GM21619 (cell line): ENCODE data around the gene RAP1B.
A peak's percentile ranks its signal among the peaks of the same experiment; 100 is the strongest.

Experiments used
- ATAC-seq: cut with Tn5 transposase; IDR thresholded peaks from one replicate; pipeline ENCODE4 v1.9.1; 2021; ENCODE audit not compliant: unreplicated experiment

The RAP1B gene

GRCh38 chr12:68611094-68611805, 551 bp downstream of the RAP1B start:
- ATAC-seq, result peak; percentile 7

GRCh38 chr12:68611806-68612160, 1.1 kb downstream of the RAP1B start:
- no peak for ATAC-seq

- no peak for ATAC-seq
These were observed 1.5 kb downstream of the RAP1B start for GRCh38 chr12:68612202-68612601.

GRCh38 chr12:68612697-68613096, 2.0 kb downstream of the RAP1B start:
- no peak for ATAC-seq

GRCh38 chr12:68613209-68613904, 2.7 kb downstream of the RAP1B start:
- no peak for ATAC-seq

GRCh38 chr12:68614105-68614679, 3.5 kb downstream of the RAP1B start:
- no peak for ATAC-seq

GRCh38 chr12:68614769-68615168, 4.1 kb downstream of the RAP1B start:
- no peak for ATAC-seq

- no peak for ATAC-seq
These were observed 6.6 kb downstream of the RAP1B start for GRCh38 chr12:68617160-68617926.

- ATAC-seq, result no peak
These were observed 8.8 kb downstream of the RAP1B start for GRCh38 chr12:68619541-68619940.

- ATAC-seq, result no peak
These were observed 10.1 kb downstream of the RAP1B start for GRCh38 chr12:68620519-68621471.

GRCh38 chr12:68621472-68622081, 10.9 kb downstream of the RAP1B start:
- ATAC-seq, result no peak

GRCh38 chr12:68622250-68622649, 11.6 kb downstream of the RAP1B start:
- ATAC-seq, result no peak

- no peak for ATAC-seq
These were observed 12.4 kb downstream of the RAP1B start for GRCh38 chr12:68623059-68623458.

GRCh38 chr12:68623984-68624383, 13.3 kb downstream of the RAP1B start:
- ATAC-seq, result no peak

GRCh38 chr12:68624933-68625332, 14.2 kb downstream of the RAP1B start:
- ATAC-seq, result no peak

- no peak for ATAC-seq
These were observed 17.1 kb downstream of the RAP1B start for GRCh38 chr12:68627673-68628319.

GRCh38 chr12:68628698-68629097, 18.0 kb downstream of the RAP1B start:
- no peak for ATAC-seq

- ATAC-seq, result no peak
These were observed 19.4 kb downstream of the RAP1B start for GRCh38 chr12:68630050-68630449.

- ATAC-seq, result no peak
These were observed 19.9 kb downstream of the RAP1B start for GRCh38 chr12:68630598-68630997.

- no peak for ATAC-seq
These were observed 20.5 kb downstream of the RAP1B start for GRCh38 chr12:68631227-68631626.
